Measurements from ENCODE around the gene VRK3.

VRK3 gene

GRCh38 chr19:49957262-49957915, 67.8 kb downstream of the VRK3 start:
- DNase-seq (ENCODE audit: extremely low read depth, low read depth), result no peak
- H3K4me3 ChIP-seq (replicated peaks; ENCODE audit: low read depth, low read length), result no peak overlapping the region
- no peak for TF ChIP-seq CTCF (IDR thresholded peaks at IDR 0.05; ENCODE audit: low read depth, low read length, missing control alignments)

- no peak overlapping the region for H3K4me3 ChIP-seq (replicated peaks; ENCODE audit: low read depth, low read length)
- DNase-seq (ENCODE audit: extremely low read depth, low read depth), result no peak
- TF ChIP-seq CTCF (IDR thresholded peaks at IDR 0.05; ENCODE audit: low read depth, low read length, missing control alignments), result no peak
These were observed 69.1 kb downstream of the VRK3 start for GRCh38 chr19:49956115-49956495.

GRCh38 chr19:49954933-49955332, 70.2 kb downstream of the VRK3 start:
- TF ChIP-seq CTCF (IDR thresholded peaks at IDR 0.05; ENCODE audit: low read depth, low read length, missing control alignments), result no peak

GRCh38 chr19:49954092-49954829, 70.9 kb downstream of the VRK3 start:
- no peak for DNase-seq (ENCODE audit: extremely low read depth, low read depth)
- H3K4me3 ChIP-seq (replicated peaks; ENCODE audit: low read depth, low read length), result no peak overlapping the region
- no peak for TF ChIP-seq CTCF (IDR thresholded peaks at IDR 0.05; ENCODE audit: low read depth, low read length, missing control alignments)

More at GRCh38 chr19:49954933-49955332, 70.2 kb downstream of the VRK3 start:
- no peak for DNase-seq (ENCODE audit: extremely low read depth, low read depth)
- no peak overlapping the region for H3K4me3 ChIP-seq (replicated peaks; ENCODE audit: low read depth, low read length)

GRCh38 chr19:49953416-49953815, 71.8 kb downstream of the VRK3 start:
- H3K4me3 ChIP-seq (replicated peaks; ENCODE audit: low read depth, low read length), result no peak overlapping the region
- no peak for DNase-seq (ENCODE audit: extremely low read depth, low read depth)
- no peak for TF ChIP-seq CTCF (IDR thresholded peaks at IDR 0.05; ENCODE audit: low read depth, low read length, missing control alignments)

GRCh38 chr19:49952906-49953305, 72.3 kb downstream of the VRK3 start:
- no peak for TF ChIP-seq CTCF (IDR thresholded peaks at IDR 0.05; ENCODE audit: low read depth, low read length, missing control alignments)
- H3K4me3 ChIP-seq (replicated peaks; ENCODE audit: low read depth, low read length), result no peak overlapping the region
- no peak for DNase-seq (ENCODE audit: extremely low read depth, low read depth)

Measured in HFF-Myc (cell line).